GM18951 (cell line): Measurements from ENCODE around the gene VSIG10L2.
"Not testable (repeated sequence)": the region's sequence is repeated elsewhere in the genome, so short reads cannot be mapped to it uniquely, and the experiment has no call there.

Experiments used
- POLR2A ChIP-seq: IDR thresholded peaks from 4 replicates; pipeline ENCODE4 v1.6.1; 2011; ENCODE audit warnings: mild to moderate bottlenecking; ENCODE audit not compliant: insufficient read length, insufficient read depth; ENCODE audit errors: extremely low read depth
- in situ Hi-C: fragments of 300-500 bp; cut with MboI; formaldehyde crosslinking; loops from one replicate; pipeline ENCODE4 v1.12.0; 2022; ENCODE audit warnings: low sequenced_read_pairs, mixed read lengths, inconsistent platforms; ENCODE audit not compliant: unreplicated experiment

Gene VSIG10L2

DNA sequence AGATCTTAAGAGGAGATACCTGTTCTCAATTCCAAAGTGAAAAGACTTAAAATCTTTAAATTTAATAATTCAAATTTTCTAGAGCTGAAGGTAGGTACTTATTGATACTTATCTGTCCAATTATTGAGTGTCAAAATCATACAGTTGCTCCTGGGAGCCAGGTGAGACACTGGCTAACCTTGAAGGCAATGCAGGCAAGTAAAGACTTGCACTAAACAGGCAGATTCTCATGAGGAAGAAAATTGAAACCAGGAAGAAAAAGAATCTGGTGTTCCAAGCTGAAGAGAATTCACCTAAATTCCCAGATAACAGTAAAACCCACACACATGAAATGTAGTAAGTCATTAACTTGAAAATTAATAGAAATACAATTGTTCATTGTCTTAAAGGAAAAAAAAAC, 30.3 kb downstream of the VSIG10L2 start:
- in situ Hi-C loops = no loop called here
- TF ChIP-seq POLR2A = no peak

GRCh38 chr11:125977333-125977732, 31.5 kb downstream of the VSIG10L2 start:
- no peak for TF ChIP-seq POLR2A
- in situ Hi-C loops = no loop called here

GRCh38 chr11:125978181-125978716, 32.4 kb downstream of the VSIG10L2 start:
- no peak for TF ChIP-seq POLR2A
- in situ Hi-C loops = no loop called here

- in situ Hi-C loops = no loop called here
- TF ChIP-seq POLR2A = no peak
These were observed 33.0 kb downstream of the VSIG10L2 start for GRCh38 chr11:125978778-125979407.

DNA sequence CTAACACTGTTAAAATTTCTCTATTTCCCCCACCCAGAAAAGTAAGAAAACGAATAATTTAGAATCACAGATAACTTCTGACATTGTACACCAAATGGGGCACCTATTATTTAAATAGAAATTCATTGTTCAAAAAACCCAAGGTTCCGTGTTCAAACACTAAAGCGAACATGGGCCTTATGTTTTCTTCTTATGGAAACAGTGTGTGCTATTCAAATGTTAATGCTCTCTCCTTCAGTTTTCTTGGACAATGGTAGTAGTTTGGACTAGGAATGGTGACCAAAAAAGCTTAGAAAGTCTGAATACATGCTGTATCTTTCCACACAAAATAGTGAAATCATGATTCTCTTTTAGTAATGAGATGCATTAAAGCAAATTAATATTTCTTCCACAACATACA, 33.7 kb downstream of the VSIG10L2 start:
- no peak for TF ChIP-seq POLR2A
- in situ Hi-C loops = no loop called here

- in situ Hi-C loops = no loop called here
- no peak for TF ChIP-seq POLR2A
These were observed 34.6 kb downstream of the VSIG10L2 start for GRCh38 chr11:125980436-125980835.

DNA sequence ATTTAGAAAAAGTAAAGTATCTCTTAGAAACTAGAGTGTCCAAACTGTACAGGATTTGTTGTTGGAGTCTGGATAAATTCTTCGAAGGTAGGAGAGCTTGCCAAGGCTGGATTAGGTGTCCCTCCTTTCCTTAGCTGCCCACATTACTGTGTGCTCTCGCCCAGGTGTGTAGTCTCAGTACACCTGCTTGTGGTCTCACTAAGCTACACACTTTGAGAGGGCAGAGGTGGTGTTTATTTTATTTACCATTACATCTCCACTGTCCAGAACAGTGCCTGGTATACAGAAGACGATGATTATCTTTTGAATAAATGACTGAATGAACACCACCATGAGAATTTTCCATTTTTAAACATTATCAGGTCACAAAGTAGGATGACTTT, 36.5 kb downstream of the VSIG10L2 start:
- in situ Hi-C loops = no loop called here
- TF ChIP-seq POLR2A = no peak

DNA sequence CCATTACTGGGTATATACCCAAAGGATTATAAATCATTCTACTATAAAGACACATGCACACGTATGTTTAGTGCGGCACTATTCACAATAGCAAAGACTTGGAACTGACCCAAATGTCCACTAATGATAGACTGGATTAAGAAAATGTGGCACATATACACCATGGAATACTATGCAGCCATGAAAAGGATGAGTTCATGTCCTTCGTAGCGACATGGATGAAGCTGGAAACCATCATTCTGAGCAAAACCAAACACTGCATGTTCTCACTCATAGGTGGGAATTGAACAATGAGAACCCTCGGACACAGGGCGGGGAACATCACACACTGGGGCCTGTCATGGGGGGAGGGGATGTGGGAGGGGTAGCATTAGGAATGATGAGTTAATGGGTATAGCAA, 40.1 kb downstream of the VSIG10L2 start:
- in situ Hi-C loops = not testable (repeated sequence)

GRCh38 chr11:125987066-125987641, 41.3 kb downstream of the VSIG10L2 start:
- no peak for TF ChIP-seq POLR2A
- in situ Hi-C loops = no loop called here

DNA sequence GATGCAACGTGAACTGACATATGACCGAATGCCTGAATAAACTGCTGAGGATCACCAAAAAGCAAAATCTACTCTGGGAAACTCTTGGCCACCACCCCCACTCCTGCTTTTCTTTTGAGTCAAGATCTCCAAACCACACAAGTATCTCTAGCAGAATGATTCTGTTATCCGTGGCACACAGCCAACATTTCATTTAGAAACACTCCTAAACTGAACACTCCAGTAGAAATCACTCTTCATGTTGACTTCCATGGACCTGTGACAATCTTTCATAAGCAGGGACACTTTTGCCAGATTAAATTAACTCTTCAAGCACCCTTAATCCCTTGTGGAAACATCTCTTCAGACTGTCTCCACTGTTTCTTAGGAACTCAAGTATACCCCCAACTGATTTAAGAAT, 44.4 kb downstream of the VSIG10L2 start:
- in situ Hi-C loops = no loop called here
- TF ChIP-seq POLR2A = no peak

DNA sequence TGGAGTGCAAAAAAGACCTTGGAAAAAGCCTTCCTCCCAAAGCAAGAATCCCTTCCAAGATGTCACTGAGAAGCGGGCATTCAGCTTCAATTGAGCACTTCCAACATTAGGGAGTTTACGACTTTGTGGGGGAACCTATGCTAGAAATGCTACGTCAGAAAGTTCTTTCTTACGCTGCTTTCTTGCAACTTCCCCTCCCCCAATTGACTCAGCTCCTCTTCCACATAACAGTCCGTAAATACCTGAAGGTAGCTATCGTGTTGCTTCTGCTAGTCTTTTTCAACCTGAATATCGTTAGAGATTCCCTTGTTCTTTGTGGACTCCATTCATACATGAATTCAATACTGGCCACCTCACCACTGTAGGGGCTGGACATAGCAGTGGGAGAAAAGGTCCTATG, 47.0 kb downstream of the VSIG10L2 start:
- no peak for TF ChIP-seq POLR2A
- in situ Hi-C loops = no loop called here

DNA sequence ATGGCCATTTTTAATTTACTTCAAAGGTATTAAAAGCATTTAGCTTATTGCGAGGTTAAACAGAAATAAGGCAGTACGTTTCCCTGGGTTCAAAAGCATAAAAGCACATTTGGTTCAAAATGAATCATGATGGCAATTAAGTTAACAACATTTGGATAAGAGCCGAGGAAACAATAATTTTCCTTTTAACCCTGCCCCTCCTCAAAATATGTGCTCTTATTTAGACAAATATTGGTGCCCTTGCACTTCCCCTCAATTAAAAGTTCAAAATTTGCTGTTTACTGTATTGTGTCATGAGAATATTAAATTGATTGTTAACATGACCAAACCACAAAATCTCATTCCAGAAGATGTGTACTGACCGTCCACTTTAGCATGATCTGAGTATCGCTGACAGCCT, 48.7 kb downstream of the VSIG10L2 start:
- TF ChIP-seq POLR2A = no peak
- in situ Hi-C loops = no loop called here

DNA sequence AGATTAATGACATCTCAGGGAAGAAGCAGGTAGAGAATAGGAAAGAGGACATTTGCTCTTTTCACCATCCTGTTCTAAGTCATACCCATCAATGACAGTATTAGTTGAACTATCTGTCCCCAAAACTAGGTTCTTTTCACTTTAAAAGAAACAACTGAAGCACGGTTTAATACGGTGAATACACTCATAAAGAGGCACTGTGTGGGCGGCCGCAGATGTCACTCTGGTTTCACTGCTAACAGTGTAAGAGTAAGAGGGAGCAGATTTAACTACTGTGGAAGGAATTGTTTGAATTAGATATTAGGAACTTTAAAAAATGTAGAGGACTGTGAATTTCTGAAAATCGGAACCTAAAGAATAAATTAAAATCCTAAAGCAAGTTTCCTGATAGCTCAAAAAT, 49.5 kb downstream of the VSIG10L2 start:
- in situ Hi-C loops = no loop called here
- no peak for TF ChIP-seq POLR2A

DNA sequence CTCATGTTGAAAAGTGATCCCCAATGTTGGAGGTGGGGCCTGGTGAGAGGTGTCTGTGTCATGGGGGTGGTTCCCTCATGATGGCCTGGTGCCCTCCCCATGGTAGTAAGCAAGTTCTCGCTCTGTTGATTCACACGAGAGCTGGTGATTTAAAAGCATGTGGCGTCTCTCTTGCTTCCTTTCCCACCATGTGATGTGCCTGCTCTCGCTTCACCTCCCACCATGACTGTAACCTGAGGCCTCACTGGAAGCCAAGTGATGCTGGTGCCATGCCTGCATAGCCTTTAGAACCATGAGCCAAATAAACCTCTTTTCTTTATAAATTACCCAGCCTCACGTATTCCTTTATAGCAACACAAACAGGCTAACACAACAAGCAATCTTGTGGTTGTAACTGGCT, 52.4 kb downstream of the VSIG10L2 start:
- in situ Hi-C loops = no loop called here
- no peak for TF ChIP-seq POLR2A

DNA sequence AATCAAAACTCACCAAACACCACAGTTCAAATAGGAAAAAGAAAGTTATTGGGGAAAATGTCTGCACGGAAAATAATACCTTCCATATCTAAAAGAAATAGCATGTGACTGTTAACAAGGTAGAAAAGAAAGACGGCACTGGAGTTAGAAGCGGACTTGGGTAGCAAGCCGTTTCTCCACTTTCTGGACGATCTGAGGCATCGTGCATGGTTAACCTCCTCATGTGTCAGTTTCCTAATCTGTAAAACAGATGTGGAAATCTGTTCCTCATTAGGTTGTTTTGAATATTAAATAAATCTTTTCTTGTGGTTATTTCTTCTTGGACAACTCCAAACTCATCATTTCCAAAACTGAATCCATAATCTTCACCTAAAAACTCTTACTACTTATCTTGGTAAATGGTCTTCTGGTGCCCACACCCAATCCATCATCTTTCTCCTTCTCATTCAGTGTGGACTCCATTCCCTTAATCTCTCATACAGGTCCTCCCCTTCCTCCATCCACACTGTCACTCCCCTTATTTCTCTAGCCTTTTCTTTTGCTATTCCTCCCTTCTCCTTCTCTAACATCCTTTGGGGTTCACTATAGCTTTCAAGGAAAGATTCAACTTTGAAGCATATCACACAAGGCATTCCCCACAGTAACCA, 53.5 kb downstream of the VSIG10L2 start:
- in situ Hi-C loops = no loop called here
- no peak for TF ChIP-seq POLR2A

DNA sequence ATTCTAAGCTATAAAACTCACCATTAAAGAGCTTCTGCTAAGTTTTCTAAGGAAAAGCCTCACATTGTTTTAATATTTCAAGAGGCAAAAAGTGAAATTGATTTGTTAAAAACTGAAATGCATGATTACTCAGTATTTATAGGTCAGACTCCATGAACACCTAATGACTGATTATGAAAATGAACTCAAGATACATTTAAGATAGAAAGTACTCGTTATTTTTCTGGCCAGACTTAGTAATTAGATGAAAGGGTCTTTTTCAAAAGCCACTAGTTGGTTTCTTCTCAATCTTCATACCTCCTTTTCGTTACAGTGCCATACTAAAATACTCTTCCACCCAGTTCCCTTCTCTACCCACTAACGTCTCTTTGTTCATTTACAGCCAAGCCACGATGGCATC, 56.3 kb downstream of the VSIG10L2 start:
- in situ Hi-C loops = no loop called here
- no peak for TF ChIP-seq POLR2A
